GM19193 (cell line): ENCODE data around the gene CUX1.

Source experiments
- POLR2A ChIP-seq: IDR thresholded peaks from 4 replicates; pipeline ENCODE4 v1.6.1; 2011; ENCODE audit not compliant: insufficient read depth, insufficient read length; ENCODE audit errors: extremely low read depth

Gene CUX1

DNA sequence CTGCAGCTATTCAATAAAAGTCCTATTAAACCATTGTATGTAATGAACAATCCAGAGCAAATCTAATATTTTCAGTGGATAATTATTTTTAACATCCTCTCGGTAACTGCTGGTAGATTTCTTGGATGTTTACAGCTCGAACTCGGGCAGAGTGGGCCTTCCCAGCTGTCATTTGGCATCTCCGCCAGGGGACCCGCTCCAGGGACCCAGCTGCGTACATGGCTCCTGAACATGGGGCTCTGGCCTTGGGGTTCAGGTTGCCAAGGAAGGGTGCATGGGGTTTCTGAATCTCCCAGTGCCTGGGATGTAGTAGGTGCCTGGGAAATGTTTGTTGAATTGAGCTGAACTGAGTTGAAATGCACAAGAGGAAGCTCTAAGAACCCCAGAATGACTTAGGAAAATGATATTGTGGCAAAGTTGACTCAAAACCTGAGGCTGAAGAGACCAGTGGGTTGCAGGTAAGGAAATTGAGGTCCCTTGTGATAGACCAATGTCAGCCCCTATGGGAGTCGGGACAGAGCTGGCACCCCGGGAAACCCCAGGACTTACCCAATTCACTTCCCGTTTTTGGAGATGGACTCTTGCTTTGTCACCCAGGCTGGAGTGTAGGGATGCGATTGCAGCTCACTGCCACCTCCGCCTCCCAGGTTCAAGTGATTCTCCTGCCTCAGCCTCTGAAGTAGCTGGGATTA, 228.4 kb downstream of the CUX1 start:
- TF ChIP-seq POLR2A = no peak

- TF ChIP-seq POLR2A = no peak
Observed at GRCh38 chr7:102046373-102047117, 229.1 kb downstream of the CUX1 start.

- TF ChIP-seq POLR2A = no peak
Observed at GRCh38 chr7:102047167-102047566, 229.7 kb downstream of the CUX1 start.

DNA sequence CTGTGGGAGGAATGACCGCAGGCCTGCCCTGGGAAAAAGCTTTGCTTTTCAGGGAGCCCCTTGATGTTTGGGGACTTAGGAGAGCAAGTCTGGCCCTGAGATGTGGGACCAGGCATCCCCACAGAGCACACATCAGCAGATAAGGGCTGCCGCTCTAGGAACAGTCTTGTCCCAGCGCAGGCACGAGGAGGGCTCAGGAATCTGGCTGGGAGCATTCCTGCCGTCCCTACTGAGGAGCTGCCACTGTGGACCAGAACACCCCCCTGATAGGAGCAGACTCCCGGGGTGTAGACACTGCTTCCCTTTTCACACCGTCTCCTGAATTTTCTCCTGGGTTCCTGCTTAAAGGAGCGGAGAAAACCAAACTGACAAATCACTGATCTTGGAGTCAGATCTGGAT, 232.3 kb downstream of the CUX1 start:
- no peak for TF ChIP-seq POLR2A

DNA sequence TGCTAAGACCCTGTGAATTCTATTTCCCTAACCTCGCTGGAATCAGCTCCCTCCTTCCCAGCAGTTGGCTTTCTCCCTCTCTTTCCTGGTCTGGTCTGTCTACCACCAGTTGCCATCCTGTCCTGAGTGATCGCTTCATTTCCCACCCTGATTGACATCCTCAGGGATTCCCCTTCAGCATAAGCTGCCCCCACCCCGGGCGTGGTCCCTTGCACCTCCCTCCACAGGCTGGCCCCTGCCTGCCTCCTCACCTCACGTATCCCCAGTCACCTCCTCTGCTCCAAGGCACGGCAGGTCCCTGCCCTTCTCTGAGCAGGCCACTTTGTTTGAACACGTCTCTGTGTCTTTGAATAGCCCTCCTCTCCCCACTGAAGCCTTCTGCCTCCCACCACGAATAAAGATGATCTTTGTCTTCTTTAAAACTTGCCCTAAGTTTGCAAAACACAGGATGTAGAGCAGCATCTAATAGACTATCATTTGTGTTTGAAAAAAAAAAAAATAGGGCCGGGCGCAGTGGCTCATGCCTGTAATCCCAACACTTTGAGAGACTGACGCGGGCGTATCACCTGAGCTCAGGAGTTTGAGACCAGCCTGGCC, 233.5 kb downstream of the CUX1 start:
- TF ChIP-seq POLR2A = no peak

DNA sequence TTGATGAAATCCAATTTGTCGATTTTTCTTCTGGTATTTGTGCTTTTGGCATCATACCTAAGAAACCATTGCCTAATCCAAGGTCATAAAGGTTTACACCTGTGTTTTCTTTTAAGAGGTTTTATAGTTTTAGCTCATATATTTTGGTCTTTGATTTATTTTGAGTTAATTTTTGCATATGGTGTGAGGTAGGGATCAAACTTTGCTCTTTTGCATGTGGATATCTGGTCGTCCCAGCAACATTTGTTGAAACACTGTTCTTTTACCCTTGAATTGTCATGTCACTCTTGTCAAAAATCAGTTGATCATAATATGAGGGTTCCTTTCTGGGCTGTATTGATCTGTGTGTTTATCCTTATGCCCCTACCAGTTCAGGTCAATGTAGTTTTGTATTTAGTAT, 236.7 kb downstream of the CUX1 start:
- TF ChIP-seq POLR2A = no peak

DNA sequence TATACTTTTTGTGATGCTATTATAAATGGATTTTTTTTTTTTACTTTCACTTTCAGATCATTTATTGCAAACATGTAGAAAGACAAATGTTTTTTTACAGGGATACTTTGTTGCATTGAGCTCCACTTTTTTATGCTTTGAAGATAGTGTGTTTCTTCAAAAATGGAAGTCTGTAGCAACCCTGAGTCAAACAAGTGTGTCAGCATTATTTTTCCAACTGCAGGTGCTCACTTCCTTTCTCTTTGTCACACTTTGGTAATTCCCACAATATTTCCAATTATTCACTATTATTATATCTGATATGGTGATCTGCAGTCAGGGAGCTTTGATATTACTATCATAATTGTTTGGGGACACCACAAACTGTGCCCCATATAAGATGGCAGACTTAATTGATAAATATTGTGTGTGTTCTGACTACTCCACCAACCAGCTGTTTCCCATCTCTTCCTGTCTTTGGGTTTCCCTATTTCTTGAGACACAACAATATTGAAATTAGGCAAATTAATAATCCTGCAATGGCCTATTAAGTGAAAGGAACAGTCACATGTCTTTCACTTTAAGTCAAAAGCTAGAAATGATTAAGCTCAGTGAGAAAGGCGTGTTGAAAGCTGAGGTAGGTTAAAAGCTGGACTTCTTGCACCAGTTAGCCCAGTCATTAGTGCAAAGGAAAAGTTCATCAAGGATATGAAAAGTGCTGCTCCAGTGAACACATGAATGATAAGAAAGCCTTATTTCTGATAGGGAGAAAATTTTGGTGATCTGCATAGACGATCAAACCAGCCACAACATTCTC, 238.0 kb downstream of the CUX1 start:
- TF ChIP-seq POLR2A = no peak

DNA sequence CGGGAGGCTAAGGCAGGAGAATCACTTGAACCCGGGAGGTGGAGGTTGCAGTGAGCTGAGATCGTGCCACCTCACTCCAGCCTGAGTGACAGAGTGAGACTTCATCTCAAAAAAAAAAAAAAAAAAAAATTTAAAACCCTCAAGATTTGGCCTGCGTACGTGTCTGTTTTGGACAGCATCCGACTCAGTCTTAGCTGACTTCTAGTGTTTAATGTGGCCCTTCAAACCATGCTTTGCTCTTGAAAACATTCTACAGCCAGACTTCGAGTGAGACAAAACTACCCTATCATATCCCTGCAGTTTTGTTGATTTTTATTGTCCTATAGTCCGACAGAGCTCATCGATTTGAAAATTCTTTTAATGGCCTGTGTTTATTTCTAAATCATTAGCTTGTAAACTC, 242.1 kb downstream of the CUX1 start:
- TF ChIP-seq POLR2A = no peak

DNA sequence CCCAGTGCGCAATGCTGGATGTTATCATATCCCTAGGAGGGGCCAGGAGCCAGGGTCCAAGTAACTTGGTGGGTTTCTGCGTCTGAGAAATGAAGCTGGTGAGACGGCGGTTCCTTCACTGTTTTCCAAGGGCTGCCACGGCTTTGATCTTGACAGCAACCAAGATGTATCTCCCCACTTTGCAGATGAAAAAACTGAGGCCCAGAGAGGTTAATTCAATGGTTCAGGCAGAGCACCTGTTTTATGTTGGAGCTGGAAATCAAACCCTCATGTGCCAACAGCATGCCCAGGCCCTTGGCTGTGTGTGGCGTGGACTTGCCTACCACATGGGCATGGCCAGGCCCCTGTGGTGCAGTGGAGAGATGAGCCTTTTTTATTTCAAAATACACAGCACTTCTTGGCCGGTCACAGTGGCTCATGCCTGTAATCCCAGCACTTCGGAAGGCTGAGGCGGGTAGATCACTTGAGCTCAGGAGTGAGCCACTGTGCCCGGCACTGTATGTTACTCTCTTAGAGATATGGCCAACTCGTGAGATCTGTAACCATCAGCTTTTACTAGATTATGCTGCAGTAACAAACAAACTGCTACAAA, 244.0 kb downstream of the CUX1 start:
- TF ChIP-seq POLR2A = no peak

GRCh38 chr7:102061981-102062390, 244.6 kb downstream of the CUX1 start:
- no peak for TF ChIP-seq POLR2A

DNA sequence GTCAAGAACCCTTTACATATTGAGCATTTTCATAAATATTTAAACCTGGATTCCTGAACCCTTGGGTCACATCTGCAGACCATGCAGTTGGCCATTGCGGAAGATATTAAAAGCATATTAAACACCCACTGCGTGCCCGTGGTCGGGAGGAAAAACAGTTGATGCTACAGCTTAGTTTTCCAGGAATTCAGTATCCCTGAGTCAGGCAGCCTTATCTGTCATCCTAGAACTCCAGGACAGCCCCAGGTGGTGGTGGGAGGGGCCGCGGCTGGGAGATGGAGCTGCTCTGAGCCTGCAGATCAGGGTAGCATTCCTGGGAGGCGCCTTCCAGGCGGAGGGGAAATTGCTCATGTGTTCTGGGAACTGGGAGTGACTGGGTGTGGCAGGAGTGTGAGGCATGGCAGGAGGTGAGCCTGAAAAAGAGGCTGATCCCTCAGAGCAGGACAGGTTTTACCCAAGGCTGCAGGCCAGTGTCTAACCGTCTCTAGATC, 246.3 kb downstream of the CUX1 start:
- no peak for TF ChIP-seq POLR2A

DNA sequence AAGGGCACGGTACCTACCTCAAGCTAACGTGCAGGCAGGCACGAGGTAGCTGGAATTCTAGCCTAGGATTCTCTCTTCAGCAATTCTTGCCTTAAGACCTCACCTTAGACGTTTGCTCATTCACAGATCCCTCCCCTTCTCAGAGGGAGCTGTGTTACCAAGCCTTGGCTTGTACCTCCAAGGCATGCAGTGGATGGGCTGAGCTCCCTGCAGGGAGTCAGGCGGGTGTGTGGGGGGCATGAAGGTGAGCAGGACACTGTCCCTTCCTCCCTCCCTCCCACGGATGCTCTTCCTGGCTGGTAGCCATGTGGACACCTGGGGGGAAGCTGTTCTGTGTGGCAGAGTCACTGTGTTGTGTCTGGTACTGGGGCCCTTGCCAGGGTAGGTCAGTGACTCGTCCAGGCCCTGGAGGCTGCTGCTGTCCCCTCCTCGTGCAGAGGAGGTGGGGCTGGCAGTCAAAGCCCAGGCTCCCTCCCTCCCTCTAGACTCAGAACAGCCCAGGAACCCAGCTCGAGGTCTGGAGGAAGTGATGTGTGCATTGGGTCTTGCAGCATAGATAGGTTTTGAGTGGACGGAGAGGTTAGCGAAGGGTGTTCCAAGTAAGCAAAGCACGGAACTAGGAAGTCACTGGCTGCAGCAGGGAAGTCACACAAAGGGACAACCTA, 247.1 kb downstream of the CUX1 start:
- TF ChIP-seq POLR2A = no peak

GRCh38 chr7:102065226-102065625, 247.8 kb downstream of the CUX1 start:
- no peak for TF ChIP-seq POLR2A

DNA sequence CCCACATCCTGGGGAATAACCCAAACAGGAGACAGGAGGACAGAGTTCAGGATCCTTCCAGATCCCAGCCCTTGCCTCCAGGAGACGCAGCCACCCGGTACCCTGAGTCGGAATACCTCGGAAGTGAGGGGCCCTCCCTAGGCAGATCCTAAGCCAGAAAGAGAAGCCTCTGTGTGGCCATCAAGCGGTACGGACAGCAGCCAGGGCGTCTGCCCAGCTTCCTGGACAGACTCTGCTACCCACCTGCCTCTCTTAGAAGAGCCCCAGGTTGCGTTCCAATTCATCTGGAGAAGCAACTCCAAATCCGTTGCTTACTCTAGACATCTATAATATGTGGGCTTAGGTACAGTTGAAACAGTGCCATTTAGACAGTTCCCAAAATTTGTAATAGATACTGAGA, 249.1 kb downstream of the CUX1 start:
- no peak for TF ChIP-seq POLR2A

DNA sequence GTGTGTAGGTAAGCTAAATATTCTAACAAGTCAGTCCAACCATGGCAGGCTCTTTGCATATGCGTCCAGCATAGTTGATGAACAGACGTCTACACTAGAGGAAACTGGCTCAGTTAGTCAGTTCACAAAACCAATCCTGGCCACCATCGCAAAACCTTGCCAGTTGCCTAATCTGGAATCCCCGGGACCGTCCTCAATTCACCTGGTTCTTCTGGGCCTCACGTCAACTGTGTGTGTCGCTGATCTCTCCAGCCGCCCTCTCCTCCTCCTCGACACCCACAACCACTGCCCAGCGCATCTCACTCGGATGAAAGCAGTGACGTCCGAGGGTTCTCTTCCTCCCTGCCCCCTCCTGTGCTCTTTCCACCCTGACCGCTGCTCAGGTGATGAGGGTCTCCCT, 251.4 kb downstream of the CUX1 start:
- TF ChIP-seq POLR2A = no peak
